AML-193 (cell line): ENCODE data around the gene FAM193B.

Experiments used
- DNase-seq, 2 experiments: peaks; one replicate each; lab custom pipeline; 2025; lab: John Stamatoyannopoulos, UW

Gene FAM193B

DNA sequence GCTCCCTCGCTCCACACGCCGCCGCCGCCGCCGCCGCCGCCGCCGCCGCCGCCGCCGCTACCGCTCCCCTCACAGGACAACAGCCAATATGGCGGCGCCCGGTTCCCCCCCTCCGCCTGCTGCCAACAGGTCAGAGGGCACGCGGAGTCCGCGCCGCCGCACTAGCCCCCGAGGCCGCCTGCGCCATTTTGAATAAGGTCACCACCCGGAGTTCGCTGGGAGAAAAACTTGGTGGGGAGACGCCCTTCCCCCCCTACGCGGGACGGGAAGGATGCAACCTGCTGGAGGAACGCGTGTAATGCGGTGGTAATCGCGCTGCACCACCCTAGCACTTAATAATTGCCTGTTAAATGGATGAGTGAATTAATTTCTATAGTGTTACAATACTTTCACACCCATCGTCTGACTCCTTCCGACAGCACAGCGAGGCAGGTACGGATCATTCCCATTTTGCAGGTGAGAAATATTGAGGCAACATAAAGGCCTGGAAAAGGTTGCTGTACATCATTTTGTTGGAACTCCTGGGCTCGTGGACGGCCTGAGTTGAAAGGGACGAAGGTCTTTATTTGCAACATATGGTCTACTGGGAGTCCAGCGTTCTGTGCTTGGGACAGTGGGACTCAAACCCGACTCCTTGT, at the start of gene FAM193B:
TSS of gene FAM193B (minus strand) at position 90 of the 638 bp plus-strand sequence. CDS start 105 bp downstream, outside the sequence.
- DNase-seq, result peak; percentile 77 to 78

- no peak for DNase-seq
These were observed 49.8 kb upstream of the FAM193B start for GRCh38 chr5:177604116-177604521.

GRCh38 chr5:177603631-177604030, 49.3 kb upstream of the FAM193B start:
- no peak for DNase-seq

GRCh38 chr5:177602458-177602830, 48.1 kb upstream of the FAM193B start:
- DNase-seq, result no peak

GRCh38 chr5:177601577-177602457, 47.5 kb upstream of the FAM193B start:
- no peak for DNase-seq

GRCh38 chr5:177601126-177601525, 46.8 kb upstream of the FAM193B start:
- no peak for DNase-seq

- no peak for DNase-seq
These were observed 46.2 kb upstream of the FAM193B start for GRCh38 chr5:177600508-177601018.

DNA sequence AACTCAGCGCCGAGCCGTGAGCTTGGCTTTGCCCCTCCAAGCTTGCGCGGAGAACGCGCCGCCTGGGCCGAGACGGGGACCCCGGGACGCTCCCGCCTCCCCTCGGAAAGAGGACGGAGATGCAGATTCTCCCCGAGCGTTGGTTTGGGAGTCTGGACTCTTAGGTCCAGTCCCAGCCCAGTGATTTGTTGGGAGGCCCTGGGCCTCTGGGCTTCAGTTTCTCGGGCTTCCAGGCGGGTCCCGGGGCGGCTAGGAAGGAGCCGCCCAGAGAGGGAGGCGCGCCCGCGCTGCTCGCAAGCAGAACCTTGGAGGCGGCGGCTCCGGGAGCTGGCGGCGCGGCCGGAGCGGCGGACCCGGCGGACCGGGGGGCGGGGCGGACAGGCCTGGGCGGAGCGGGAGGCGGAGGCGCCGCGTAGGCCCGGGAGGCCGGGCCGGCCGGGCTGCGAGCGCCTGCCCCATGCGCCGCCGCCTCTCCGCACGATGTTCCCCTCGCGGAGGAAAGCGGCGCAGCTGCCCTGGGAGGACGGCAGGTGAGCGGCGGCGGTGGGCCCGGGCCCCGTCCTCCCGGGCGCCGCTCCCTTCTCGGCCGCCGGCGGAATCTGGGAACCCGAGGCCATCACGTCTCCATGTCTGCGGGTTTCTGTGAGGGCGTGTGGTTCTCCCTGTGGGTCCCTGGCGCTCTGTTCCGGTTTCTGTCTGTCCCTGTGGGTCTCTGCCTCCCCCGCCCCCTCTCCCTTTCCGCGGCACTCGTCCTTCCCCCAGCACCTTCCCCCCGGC, 45.6 kb upstream of the FAM193B start, which contains the start of gene B4GALT7:
TSS of gene B4GALT7 (plus strand) at position 402 of the 777 bp plus-strand sequence. CDS start at position 481, 79 bp downstream.
- DNase-seq, result peak; percentile 41 to 65

- DNase-seq, result no peak
These were observed 44.1 kb upstream of the FAM193B start for GRCh38 chr5:177598477-177598876.

DNA sequence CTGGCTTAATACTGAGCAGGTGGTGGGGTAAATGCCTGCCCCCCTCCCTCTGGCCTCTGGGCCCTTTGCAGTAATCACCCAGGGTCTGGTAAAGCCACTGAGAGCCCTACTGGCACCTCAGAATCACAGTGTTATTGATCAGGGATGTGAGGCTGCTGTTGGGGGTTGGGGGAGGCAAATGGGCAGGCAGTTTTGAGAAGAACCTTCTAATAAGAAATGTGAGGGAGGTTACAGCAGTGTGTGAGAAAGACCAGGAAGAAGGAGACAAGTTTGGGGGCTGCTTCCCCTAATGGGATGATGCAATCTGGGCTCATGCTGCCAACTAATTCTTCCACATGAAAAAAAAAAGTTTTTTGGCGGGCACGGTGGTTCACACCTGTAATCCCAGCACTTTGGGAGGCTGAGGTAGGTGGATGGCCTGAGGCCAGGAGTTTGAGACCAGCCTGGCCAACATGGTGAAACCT, 42.4 kb upstream of the FAM193B start:
- DNase-seq, result no peak

- no peak for DNase-seq
These were observed 41.8 kb upstream of the FAM193B start for GRCh38 chr5:177595991-177596774.

DNA sequence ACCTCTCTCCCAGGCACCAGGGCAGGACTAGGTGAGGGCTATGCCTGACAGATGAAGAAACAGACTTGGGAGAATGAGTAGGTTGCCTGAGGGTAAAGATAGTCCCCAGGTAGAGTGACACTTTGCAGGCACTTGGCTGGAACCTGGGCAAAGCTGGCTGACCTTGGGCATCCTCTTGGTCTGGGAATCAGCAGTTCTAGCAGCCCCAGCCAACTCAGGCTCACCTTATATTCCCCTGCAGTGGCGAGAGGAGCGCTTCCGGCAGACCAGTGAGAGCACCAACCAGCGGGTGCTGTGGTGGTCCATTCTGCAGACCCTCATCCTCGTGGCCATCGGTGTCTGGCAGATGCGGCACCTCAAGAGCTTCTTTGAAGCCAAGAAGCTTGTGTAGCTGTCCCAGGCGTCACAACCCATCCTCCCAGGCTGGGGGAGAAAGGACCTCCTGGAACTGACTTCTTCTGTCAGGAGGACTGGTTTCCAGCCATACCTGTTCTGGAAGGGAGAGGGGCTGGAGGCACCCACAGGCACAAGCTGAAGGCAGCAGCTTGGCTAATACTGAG, 40.7 kb upstream of the FAM193B start:
- DNase-seq, result no peak

DNA sequence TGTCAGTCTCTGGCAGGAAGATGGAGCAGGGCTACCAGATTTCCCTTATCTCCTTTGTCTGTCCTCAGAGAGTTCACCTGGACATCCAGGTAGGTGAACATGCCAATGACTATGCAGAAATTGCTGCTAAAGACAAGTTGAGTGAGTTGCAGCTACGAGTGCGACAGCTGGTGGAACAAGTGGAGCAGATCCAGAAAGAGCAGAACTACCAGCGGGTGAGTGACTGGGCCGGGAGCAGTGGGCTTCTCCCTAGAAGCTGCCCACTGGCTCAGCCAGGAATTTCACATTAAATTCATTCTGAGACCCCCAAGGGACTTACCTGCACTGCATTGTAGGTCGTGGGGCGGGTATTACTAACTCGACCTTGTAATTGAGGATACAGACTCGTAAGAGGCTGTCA, 39.7 kb upstream of the FAM193B start:
- no peak for DNase-seq

DNA sequence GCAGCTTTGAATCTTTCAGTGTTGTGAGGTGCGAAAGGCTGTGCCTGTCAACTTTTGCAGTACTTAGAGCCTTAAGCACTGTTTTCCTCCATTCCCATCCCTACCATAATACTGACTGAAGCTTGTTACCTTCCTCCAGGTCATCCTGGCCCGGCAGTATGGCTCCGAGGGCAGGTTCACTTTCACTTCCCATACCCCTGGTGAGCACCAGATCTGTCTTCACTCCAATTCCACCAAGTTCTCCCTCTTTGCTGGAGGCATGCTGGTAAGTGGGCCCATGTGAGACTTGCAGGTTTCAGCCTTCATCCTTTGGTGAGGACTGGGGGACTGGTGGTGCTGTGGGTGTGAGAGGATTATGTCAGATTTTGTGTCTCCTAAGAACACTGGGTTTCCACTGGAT, 39.1 kb upstream of the FAM193B start:
- DNase-seq, result no peak

- no peak for DNase-seq
These were observed 38.5 kb upstream of the FAM193B start for GRCh38 chr5:177592905-177593304.

GRCh38 chr5:177592010-177592834, 37.9 kb upstream of the FAM193B start, which contains the start of gene TMED9:
TMED9 (plus strand) TSS chr5:177592203; CDS start chr5:177592215, 12 bp downstream.
- DNase-seq, result peak; percentile 49 to 79

GRCh38 chr5:177591690-177592009, 37.3 kb upstream of the FAM193B start:
- DNase-seq, result no peak

DNA sequence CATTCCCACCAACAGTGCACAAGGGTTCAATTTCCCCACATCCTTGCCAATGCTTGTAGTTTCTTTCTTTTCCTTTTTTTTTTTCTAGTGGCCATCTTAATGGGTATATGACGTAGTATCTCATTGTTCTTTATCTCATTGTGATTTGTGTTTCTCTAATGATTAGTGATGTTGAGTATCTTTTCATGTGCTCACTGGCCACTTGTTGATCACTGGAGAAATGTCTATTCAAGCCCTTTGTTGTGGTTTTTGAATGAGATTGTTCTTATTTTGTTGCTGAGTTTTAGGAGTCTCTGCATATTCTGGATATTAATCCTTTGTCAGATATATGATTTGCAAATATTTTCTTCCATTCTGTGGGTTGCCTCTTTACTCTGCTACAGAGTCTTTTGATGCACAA, 36.0 kb upstream of the FAM193B start:
- no peak for DNase-seq

GRCh38 chr5:177588413-177588909, 34.1 kb upstream of the FAM193B start:
- no peak for DNase-seq

- DNase-seq, result no peak
These were observed 24.0 kb upstream of the FAM193B start for GRCh38 chr5:177578316-177578715.
